ENCODE data around the gene PIP5K1B.

Gene PIP5K1B

GRCh38 chr9:68727636-68728035 lies 22.6 kb downstream of the PIP5K1B start:
- TF ChIP-seq ZFX (IDR thresholded peaks at IDR 0.05) (no peak), CTCF (conservative IDR thresholded peaks at IDR 0.05) (no peak)
- H3K27ac ChIP-seq: no peak overlapping the region

- no peak overlapping the region for H3K27ac ChIP-seq
- no peak for TF ChIP-seq ZFX (IDR thresholded peaks at IDR 0.05)
- TF ChIP-seq CTCF (conservative IDR thresholded peaks at IDR 0.05): no peak
Measured at GRCh38 chr9:68728731-68729130, 23.7 kb downstream of the PIP5K1B start.

GRCh38 chr9:68730570-68731235 lies 25.7 kb downstream of the PIP5K1B start:
- TF ChIP-seq CTCF (conservative IDR thresholded peaks at IDR 0.05) (no peak), ZFX (IDR thresholded peaks at IDR 0.05) (no peak)
- no peak overlapping the region for H3K27ac ChIP-seq

GRCh38 chr9:68731857-68732256 lies 26.8 kb downstream of the PIP5K1B start:
- no peak for TF ChIP-seq CTCF (conservative IDR thresholded peaks at IDR 0.05)
- no peak for TF ChIP-seq ZFX (IDR thresholded peaks at IDR 0.05)
- no peak overlapping the region for H3K27ac ChIP-seq

- TF ChIP-seq ZFX (IDR thresholded peaks at IDR 0.05) (no peak), CTCF (conservative IDR thresholded peaks at IDR 0.05) (no peak)
- H3K27ac ChIP-seq: no peak overlapping the region
Measured at GRCh38 chr9:68732405-68733020, 27.5 kb downstream of the PIP5K1B start.

- TF ChIP-seq CTCF (conservative IDR thresholded peaks at IDR 0.05) (no peak), ZFX (IDR thresholded peaks at IDR 0.05) (no peak)
- no peak overlapping the region for H3K27ac ChIP-seq
Measured at GRCh38 chr9:68733021-68733405, 28.0 kb downstream of the PIP5K1B start.

- no peak for TF ChIP-seq CTCF (conservative IDR thresholded peaks at IDR 0.05)
- H3K27ac ChIP-seq: no peak overlapping the region
Measured at GRCh38 chr9:68738358-68738757, 33.3 kb downstream of the PIP5K1B start.

Data from C4-2B (cell line).